ENCODE measurements around the gene CRK. TPM values are rescaled to one million over a fixed set of nuclear protein-coding genes. Genes with fewer than 3 reads are reported as not detected.

Gene CRK
- total RNA-seq, 4 donors from 2014 or later = 65.1 to 72.0 (median 70.0) TPM

DNA sequence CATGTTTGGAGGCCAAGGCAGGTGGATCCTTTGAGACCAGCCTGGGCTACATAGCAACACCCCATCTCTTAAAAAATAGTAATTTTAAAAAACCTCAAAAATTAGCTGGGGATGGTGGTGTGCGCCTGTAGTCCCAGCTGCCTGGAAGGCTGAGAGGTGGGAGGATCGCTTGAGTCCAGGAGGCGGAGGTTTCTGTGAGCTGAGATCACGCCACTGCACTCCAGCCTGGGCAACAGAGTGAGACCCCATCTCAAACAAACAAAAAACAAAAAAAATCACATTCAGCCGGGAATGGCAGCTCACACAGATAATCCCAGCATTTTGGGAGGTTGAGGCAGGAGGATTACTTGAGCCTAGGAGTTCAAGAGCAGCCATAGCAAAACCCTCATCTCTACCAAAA is 39.6 kb downstream of the CRK start:
- Histone ChIP-seq H3K9me3 (no peaks in the 10 kb centered on the region), H3K4me3 (no peak overlapping the region), H3K27me3 (no peaks in the 10 kb centered on the region), H3K36me3 (peaks cover 0 to 39% (median 0%) of the 10 kb centered on the region in 3 donors), H3K4me1 (peaks cover 0 to 19% (median 0%) of the 10 kb centered on the region in 4 donors), H3K27ac (no peak overlapping the region)
- no peak for DNase-seq (ENCODE audit: low spot score in 2 of 2)
- TF ChIP-seq POLR2A (IDR thresholded peaks at IDR 0.05) (no peak), EP300 (IDR thresholded peaks at IDR 0.05) (no peak)
- TF ChIP-seq, protein P1, sequence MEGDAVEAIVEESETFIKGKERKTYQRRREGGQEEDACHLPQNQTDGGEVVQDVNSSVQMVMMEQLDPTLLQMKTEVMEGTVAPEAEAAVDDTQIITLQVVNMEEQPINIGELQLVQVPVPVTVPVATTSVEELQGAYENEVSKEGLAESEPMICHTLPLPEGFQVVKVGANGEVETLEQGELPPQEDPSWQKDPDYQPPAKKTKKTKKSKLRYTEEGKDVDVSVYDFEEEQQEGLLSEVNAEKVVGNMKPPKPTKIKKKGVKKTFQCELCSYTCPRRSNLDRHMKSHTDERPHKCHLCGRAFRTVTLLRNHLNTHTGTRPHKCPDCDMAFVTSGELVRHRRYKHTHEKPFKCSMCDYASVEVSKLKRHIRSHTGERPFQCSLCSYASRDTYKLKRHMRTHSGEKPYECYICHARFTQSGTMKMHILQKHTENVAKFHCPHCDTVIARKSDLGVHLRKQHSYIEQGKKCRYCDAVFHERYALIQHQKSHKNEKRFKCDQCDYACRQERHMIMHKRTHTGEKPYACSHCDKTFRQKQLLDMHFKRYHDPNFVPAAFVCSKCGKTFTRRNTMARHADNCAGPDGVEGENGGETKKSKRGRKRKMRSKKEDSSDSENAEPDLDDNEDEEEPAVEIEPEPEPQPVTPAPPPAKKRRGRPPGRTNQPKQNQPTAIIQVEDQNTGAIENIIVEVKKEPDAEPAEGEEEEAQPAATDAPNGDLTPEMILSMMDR (IDR thresholded peaks at IDR 0.05) = no peak
- 92 to 99% methylated on average over 5 of the region's 5 CpGs for WGBS, 2 donors

DNA sequence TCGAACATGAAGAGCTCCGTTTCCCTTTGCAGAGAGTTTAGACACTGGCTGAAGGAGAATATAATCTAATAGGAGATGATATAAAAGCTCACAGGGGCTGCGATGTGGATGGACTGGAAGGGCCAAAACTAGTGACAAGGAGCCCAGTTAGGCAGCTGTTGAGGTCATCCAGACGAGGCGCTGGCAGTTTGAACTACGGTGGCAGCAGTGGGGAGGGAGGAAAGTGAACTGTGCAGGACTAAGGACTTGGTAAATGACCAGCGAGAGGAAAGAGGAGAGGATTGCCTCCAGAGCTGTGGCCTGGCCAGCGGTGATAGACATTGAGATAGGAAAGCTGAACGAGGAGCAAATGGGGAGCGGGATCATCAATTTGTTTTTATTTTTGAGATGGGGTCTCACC is 41.4 kb downstream of the CRK start:
- Histone ChIP-seq H3K36me3 (peaks cover 0 to 21% (median 0%) of the 10 kb centered on the region in 3 donors), H3K4me3 (no peak overlapping the region), H3K27ac (no peak overlapping the region), H3K4me1 (peaks cover 0 to 19% (median 0%) of the 10 kb centered on the region in 4 donors), H3K27me3 (no peaks in the 10 kb centered on the region), H3K9me3 (no peaks in the 10 kb centered on the region)
- TF ChIP-seq POLR2A (IDR thresholded peaks at IDR 0.05) (no peak), EP300 (IDR thresholded peaks at IDR 0.05) (no peak)
- TF ChIP-seq, protein P1 (IDR thresholded peaks at IDR 0.05) = no peak
- 74 to 80% methylated on average over 10 of the region's 10 CpGs for WGBS, 2 donors
- DNase-seq (ENCODE audit: low spot score in 2 of 2) = no peak

DNA sequence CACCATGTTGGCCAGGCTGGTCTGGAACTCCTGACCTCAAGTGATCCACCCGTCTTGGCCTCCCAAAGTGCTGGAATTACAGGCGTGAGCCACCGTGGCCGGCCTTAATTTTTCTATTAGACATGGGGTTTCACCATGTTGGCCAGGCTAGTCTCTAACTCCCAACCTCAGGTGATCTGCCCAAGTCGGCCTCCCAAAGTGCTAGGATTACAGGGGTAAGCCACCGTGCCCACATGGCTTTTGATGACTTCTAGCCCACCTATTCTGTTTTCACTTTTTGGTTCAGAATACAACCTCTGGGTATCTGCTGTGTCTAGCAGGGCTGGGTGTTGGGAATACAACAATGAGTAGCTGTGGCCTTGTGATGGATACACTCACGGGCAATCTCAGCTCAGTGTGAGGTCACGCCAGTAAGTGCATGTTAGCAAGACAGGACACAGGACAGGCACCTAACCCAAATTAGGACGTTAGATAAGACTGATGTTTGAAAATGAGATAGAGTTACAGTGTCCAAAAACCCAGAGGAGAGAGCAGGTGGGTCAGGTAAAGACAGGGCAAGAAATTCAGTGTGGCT is 41.9 kb downstream of the CRK start:
- Histone ChIP-seq H3K27ac (no peak overlapping the region), H3K4me1 (peaks cover 0 to 19% (median 0%) of the 10 kb centered on the region in 4 donors)

DNA sequence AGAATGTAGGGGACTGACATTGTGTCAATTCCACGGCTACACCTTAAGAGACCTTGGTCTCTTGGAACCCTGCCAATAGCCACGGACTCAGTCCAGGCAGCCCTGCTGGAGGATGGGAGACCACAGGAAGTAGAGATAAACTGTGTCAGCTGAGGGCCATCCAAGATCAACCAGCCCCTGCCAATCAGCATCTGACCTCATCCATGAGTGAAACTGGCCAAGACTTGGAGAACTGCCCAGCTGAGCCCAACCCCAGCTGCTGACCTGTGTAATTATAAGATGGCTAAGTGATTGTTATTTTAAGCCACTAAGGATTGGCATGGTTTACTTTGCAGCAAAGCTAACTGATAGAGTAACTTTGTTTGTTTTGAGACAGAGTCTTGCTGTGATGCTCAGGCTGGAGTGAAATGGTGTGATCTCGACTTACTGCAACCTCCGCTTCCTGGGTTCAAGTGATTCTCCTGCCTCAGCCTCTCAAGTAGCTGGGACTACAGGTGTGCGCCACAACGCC is 42.7 kb downstream of the CRK start:
- peak; percentile 23 to 27 for DNase-seq (ENCODE audit: low spot score in 2 of 2)
- Histone ChIP-seq H3K9me3 (no peaks in the 10 kb centered on the region), H3K36me3 (peaks cover 0 to 19% (median 0%) of the 10 kb centered on the region in 3 donors), H3K4me3 (no peak overlapping the region), H3K4me1 (peaks cover 0 to 19% (median 0%) of the 10 kb centered on the region in 4 donors), H3K27ac (no peak overlapping the region), H3K27me3 (no peaks in the 10 kb centered on the region)
- WGBS, 2 donors = 63 to 66% methylated on average over 6 of the region's 6 CpGs
- TF ChIP-seq EP300 (IDR thresholded peaks at IDR 0.05) (peak in 1 of 2 donors; percentile 26), POLR2A (IDR thresholded peaks at IDR 0.05) (no peak)
- TF ChIP-seq, protein P1 (IDR thresholded peaks at IDR 0.05) = no peak

More for the DNA sequence above, 41.9 kb downstream of the CRK start:
- no peaks in the 10 kb centered on the region for H3K9me3 ChIP-seq
- no peak overlapping the region for H3K4me3 ChIP-seq
- WGBS, 2 donors = 79 to 89% methylated on average over 9 of the region's 9 CpGs
- TF ChIP-seq POLR2A (IDR thresholded peaks at IDR 0.05) (no peak), EP300 (IDR thresholded peaks at IDR 0.05) (no peak)
- TF ChIP-seq, protein P1 (IDR thresholded peaks at IDR 0.05) = no peak
- no peaks in the 10 kb centered on the region for H3K27me3 ChIP-seq
- H3K36me3 ChIP-seq = peaks cover 0 to 19% (median 0%) of the 10 kb centered on the region in 3 donors
- DNase-seq (ENCODE audit: low spot score in 2 of 2) = no peak

All from tibial nerve (tissue), 4 donors.